Thyroid gland (tissue), 4 donors: ENCODE results near the gene STK36. TPM values are rescaled to one million over a fixed set of nuclear protein-coding genes. Genes with fewer than 3 reads are reported as not detected.

Experiments used
- DNase-seq, 2 donors: peaks; one replicate each; pipeline ENCODE4 v3.0.0-alpha.2; 2019
- H3K27ac ChIP-seq, 3 donors: fragments of 200-600 bp; sonication (generic); 1 replicate in 2 of 3; 2 replicates in 1 of 3; pipeline ENCODE4 v1.5.1; 2016 to 2019; ENCODE audit warnings: mild to moderate bottlenecking in 1 of 3, moderate library complexity in 1 of 3
- H3K27me3 ChIP-seq: fragments of 200-600 bp; sonication (generic); one replicate; pipeline ENCODE4 v1.5.1; 2019
- H3K36me3 ChIP-seq, 2 donors: fragments of 200-600 bp; sonication (generic); one replicate each; pipeline ENCODE4 v1.5.1; 2016 to 2019
- H3K4me1 ChIP-seq, 2 donors: fragments of 200-600 bp; sonication (generic); one replicate each; pipeline ENCODE4 v1.5.1; 2017 to 2019
- H3K4me3 ChIP-seq, 3 donors: fragments of 200-600 bp; sonication (generic); replicated peaks in 1 of 3; 1 replicate in 2 of 3; 2 replicates in 1 of 3; pipeline ENCODE4 v1.5.1; 2016; ENCODE audit warnings: mild to moderate bottlenecking in 1 of 3
- H3K9me3 ChIP-seq: fragments of 200-600 bp; sonication (generic); one replicate; pipeline ENCODE4 v1.5.1; 2017
- POLR2A ChIP-seq, 2 donors: fragments of 450-650 bp; IDR thresholded peaks; one replicate each; pipeline ENCODE4 v1.6.1; 2017; ENCODE audit warnings: antibody characterized with exemption in 2 of 2, mild to moderate bottlenecking in 2 of 2, moderate library complexity in 1 of 2
- whole genome bisulfite sequencing, 2 donors: methylation state at CpG; one replicate each; pipeline ENCODE4 v1.1.5; 2017; 5-methylcytosine and 5-hydroxymethylcytosine counted together
- intact Hi-C: fragments of 100-400 bp; cut with DNase I; formaldehyde crosslinking; loops from one replicate; pipeline ENCODE4 v1.15.1; 2023
- total RNA-seq, 4 donors: library from RNA; depleted of rRNA; stranded (reverse); fragments of >200 nt; gene quantifications; one replicate each; pipeline ENCODE4 v1.2.3, GENCODE V29; 2016
- TF ChIP-seq, protein P1 (sequence below), 6 experiments: fragments of 200-600 bp in 3 of 6; fragments of 450-650 bp in 3 of 6; sonication (generic) in 3 of 6; IDR thresholded peaks; one replicate each; pipeline ENCODE4 v1.5.1; 2016 to 2019; ENCODE audit warnings: antibody characterized with exemption in 6 of 6, mild to moderate bottlenecking in 2 of 6, inconsistent platforms in 1 of 6, moderate library complexity in 1 of 6

Gene STK36
- total RNA-seq, 4 donors from 2014 or later, result 50.9 to 82.3 (median 64.0) TPM

DNA sequence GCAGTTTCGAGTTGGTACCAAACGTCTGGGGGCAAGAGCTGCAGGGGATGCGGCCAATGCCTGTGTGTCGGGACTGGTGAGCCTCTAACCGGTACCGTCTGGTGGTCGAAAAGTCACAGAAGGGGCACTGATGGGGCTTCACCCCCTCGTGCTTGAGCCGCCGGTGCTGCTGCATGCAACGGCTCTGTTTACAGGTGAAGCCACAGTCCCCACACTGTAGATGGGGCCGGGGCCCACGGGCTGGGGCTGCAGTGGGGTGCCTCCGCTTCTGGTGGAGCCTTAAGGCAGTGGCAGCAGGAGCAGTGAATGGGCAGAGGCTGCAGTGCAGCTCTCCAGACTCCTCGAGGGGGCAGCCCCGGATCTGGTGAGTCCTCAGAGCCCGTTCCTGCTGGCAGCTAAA, 29.1 kb upstream of the STK36 start:
- intact Hi-C loops, result loop anchor here (10.0 kb wide), 1 partner anchor 78 kb away; the partner anchor contains the start of genes CNOT9 and USP37

DNA sequence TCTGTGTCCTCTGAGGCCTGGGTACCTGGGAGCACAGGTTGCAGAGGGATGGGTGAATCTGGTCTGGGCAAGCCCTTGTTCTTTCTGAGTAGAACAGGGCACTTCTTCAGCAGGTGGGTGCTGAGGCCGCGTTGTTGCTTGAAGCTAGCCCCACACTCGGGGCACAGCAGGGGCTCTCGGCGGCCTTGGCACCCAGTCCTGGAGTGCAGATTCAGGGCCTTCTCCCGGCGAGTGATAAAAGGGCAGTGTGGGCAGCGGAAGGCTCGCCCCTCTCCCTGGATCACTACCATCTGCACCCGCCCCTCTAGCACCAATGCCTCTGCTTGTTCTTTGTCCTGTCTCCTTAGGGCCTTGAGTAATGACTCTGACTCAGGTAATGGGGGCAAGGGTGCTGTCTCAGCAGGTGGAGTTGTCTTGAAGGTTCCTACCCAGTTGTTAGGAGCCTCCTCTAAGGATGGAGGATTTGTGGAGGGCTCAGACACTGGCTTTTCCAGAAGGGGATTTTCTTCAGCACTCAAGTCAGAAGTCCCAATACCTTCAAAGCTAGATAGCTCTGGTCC, 28.1 kb upstream of the STK36 start:
- no peak for TF ChIP-seq POLR2A (IDR thresholded peaks at IDR 0.05)
- TF ChIP-seq, protein P1, sequence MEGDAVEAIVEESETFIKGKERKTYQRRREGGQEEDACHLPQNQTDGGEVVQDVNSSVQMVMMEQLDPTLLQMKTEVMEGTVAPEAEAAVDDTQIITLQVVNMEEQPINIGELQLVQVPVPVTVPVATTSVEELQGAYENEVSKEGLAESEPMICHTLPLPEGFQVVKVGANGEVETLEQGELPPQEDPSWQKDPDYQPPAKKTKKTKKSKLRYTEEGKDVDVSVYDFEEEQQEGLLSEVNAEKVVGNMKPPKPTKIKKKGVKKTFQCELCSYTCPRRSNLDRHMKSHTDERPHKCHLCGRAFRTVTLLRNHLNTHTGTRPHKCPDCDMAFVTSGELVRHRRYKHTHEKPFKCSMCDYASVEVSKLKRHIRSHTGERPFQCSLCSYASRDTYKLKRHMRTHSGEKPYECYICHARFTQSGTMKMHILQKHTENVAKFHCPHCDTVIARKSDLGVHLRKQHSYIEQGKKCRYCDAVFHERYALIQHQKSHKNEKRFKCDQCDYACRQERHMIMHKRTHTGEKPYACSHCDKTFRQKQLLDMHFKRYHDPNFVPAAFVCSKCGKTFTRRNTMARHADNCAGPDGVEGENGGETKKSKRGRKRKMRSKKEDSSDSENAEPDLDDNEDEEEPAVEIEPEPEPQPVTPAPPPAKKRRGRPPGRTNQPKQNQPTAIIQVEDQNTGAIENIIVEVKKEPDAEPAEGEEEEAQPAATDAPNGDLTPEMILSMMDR (IDR thresholded peaks at IDR 0.05), result no peak
- no peak for DNase-seq
- Histone ChIP-seq H3K27ac (no peak overlapping the region), H3K9me3 (no peaks in the 10 kb centered on the region), H3K36me3 (peaks cover 63 to 65% of the 10 kb centered on the region in 2 donors), H3K4me1 (no peaks in the 10 kb centered on the region), H3K4me3 (no peak overlapping the region), H3K27me3 (no peaks in the 10 kb centered on the region)
- 96 to 100% methylated on average over 6 to 8 of the region's 10 CpGs for WGBS, 2 donors
- intact Hi-C loops, result loop anchor here (10.0 kb wide), 1 partner anchor 79 kb away; the partner anchor contains the start of genes CNOT9 and USP37

More for the DNA sequence above, 29.1 kb upstream of the STK36 start:
- 88 to 90% methylated on average over 8 to 15 of the region's 17 CpGs for WGBS, 2 donors
- no peak for DNase-seq
- peaks cover 63 to 66% of the 10 kb centered on the region in 2 donors for H3K36me3 ChIP-seq
- no peaks in the 10 kb centered on the region for H3K27me3 ChIP-seq
- no peak for TF ChIP-seq POLR2A (IDR thresholded peaks at IDR 0.05)
- TF ChIP-seq, protein P1 (IDR thresholded peaks at IDR 0.05), result no peak
- no peaks in the 10 kb centered on the region for H3K9me3 ChIP-seq
- H3K4me3 ChIP-seq, result no peak overlapping the region
- no peaks in the 10 kb centered on the region for H3K4me1 ChIP-seq
- H3K27ac ChIP-seq, result no peak overlapping the region

DNA sequence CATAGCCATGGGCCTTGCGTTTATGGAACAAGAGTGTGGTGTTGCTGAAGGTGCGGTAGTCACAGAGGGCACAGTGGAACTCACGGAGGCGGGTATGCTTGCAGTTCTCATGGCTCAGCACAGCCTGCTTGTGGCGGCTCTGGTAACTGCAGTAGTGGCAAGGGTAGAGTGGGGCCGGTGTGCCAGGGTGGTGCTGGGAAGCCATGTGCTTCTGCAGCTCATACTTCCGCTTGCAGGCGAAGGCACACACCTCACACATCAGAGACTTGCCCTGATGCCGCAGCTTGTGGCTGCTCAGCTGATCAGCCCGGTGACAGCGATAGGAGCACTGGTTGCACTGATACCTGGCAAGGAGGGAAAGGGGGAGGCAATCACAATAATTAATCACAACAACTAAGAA, 27.2 kb upstream of the STK36 start:
- Histone ChIP-seq H3K27me3 (no peaks in the 10 kb centered on the region), H3K27ac (no peak overlapping the region), H3K4me1 (no peaks in the 10 kb centered on the region), H3K4me3 (no peak overlapping the region), H3K9me3 (no peaks in the 10 kb centered on the region), H3K36me3 (peaks cover 65 to 66% of the 10 kb centered on the region in 2 donors)
- 88 to 92% methylated on average over 10 to 11 of the region's 11 CpGs for WGBS, 2 donors
- no peak for DNase-seq
- intact Hi-C loops, result loop anchor here (10.0 kb wide), 1 partner anchor 80 kb away; the partner anchor contains the start of genes CNOT9 and USP37
- TF ChIP-seq POLR2A (IDR thresholded peaks at IDR 0.05), result no peak
- TF ChIP-seq, protein P1 (IDR thresholded peaks at IDR 0.05), result no peak

DNA sequence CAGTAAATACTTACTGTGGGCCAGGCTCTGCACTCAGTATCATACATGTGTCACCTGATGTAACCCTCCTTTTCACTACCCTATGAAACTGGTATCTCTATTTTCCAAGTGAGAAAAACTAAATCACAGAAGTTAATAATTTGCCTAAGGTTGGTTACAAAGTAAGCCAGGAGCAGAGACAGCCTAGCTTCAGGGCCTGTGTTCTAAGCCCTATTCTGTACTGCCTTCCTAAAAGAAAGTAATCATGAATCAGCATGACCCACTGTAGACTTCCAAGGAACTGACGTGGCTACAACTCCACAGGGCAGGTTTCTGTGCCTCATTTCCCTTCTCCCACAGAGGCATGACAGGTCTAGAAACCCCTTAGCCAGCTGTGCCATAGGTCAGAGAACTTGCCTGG, 26.8 kb upstream of the STK36 start:
- Histone ChIP-seq H3K9me3 (no peaks in the 10 kb centered on the region), H3K4me1 (no peaks in the 10 kb centered on the region), H3K27ac (no peak overlapping the region), H3K36me3 (peaks cover 66 to 67% of the 10 kb centered on the region in 2 donors), H3K27me3 (no peaks in the 10 kb centered on the region), H3K4me3 (no peak overlapping the region)
- no peak for DNase-seq
- intact Hi-C loops, result loop anchor here (10.0 kb wide), 1 partner anchor 80 kb away; the partner anchor contains the start of genes CNOT9 and USP37
- WGBS, 2 donors, result 90 to 100% methylated on average over 1 of the region's 1 CpG
- TF ChIP-seq, protein P1 (IDR thresholded peaks at IDR 0.05), result no peak
- TF ChIP-seq POLR2A (IDR thresholded peaks at IDR 0.05), result no peak

DNA sequence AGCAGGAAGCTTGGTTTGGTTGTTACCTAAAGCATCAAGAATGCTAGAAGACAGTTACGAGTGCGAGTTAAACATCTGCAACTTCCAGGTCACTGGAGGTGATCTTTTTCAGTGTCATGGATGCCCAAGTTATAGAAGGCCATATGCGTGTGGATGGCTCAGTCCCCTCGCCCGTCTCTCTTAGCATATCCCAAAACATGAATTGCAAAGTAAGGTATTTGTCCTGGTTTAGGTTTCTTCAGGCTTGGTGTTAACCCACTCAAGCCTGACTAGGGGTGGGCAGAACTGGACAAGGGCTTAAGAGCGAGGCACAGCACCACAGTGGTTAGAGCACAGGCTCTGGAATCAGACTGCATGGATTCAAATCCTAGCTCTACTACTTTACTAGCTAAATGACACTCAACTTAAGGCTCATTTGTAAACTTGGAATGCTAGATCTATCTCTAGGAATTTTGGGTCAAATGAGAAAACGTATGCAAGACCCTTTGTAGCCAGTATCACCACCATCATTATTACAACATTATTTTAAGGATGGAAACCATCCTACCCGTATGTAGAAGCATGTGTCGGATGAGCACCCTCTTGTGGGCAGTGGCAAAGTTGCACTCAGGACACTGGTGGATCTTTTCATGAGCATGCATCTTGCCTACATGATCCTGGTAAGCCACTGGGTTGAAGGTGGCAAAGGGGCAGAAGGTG, 23.6 kb upstream of the STK36 start:
- Histone ChIP-seq H3K27me3 (no peaks in the 10 kb centered on the region), H3K4me3 (no peak overlapping the region), H3K27ac (no peak overlapping the region), H3K4me1 (no peaks in the 10 kb centered on the region), H3K9me3 (no peaks in the 10 kb centered on the region), H3K36me3 (peaks cover 60 to 70% of the 10 kb centered on the region in 2 donors)
- intact Hi-C loops, result loop anchor here (10.0 kb wide), 1 partner anchor 83 kb away; the partner anchor contains the start of genes CNOT9 and USP37
- WGBS, 2 donors, result 74 to 77% methylated on average over 9 of the region's 9 CpGs
- TF ChIP-seq, protein P1 (IDR thresholded peaks at IDR 0.05), result peak; percentile 52 to 85 (median 72)
- no peak for TF ChIP-seq POLR2A (IDR thresholded peaks at IDR 0.05)
- DNase-seq, result peak; percentile 53 to 57
